ENCODE data around the gene PICALM. TPM values are rescaled to one million over a fixed set of nuclear protein-coding genes. Genes with fewer than 3 reads are reported as not detected.

PICALM gene
- total RNA-seq, 4 donors from 2014 or later, result 148 to 244 (median 221) TPM

DNA sequence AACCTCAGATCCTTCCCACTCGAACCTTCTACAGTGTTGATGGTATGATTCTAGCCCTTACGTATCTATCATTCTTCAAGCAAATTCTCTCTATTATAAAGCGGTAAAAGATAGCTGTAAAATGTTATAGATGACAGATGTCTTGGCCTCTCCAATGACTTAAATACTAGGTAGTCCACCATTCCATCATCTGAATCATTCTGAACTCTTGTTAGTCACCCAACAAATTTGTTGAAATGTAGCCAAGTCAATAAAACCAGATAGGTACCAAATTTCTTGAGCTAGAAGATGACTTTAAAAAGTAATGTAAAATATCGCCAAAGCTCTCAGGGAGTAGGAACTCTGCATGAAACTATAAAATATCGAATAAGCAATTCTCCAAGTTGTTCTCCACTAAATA lies 32.6 kb upstream of the PICALM start:
- no peak for DNase-seq
- intact Hi-C loops (cut with DNase I; ENCODE audit: low total_unique reads), result no loop called here
- Histone ChIP-seq H3K36me3 (no peaks in the 10 kb centered on the region), H3K4me3 (no peak overlapping the region), H3K9me3 (no peaks in the 10 kb centered on the region), H3K4me1 (no peaks in the 10 kb centered on the region), H3K27me3 (no peaks in the 10 kb centered on the region), H3K27ac (no peak overlapping the region)
- TF ChIP-seq POLR2AphosphoS5 (IDR thresholded peaks at IDR 0.05), result no peak
- TF ChIP-seq POLR2A (IDR thresholded peaks at IDR 0.05), result no peak
- TF ChIP-seq EP300 (IDR thresholded peaks at IDR 0.05; ENCODE audit: low read depth), result no peak
- no peak for TF ChIP-seq CTCF (IDR thresholded peaks at IDR 0.05)
- WGBS, 2 donors (ENCODE audit: low coverage in 1 of 2), result 86 to 89% methylated on average over 5 of the region's 5 CpGs
- in situ Hi-C loops (cut with MboI; ENCODE audit: low pct_ligation_motif_present in 1 of 4, low pct_unique_long_range_greater_than_20kb in 1 of 4, low sequenced_read_pairs in 3 of 4), result no loop called here

DNA sequence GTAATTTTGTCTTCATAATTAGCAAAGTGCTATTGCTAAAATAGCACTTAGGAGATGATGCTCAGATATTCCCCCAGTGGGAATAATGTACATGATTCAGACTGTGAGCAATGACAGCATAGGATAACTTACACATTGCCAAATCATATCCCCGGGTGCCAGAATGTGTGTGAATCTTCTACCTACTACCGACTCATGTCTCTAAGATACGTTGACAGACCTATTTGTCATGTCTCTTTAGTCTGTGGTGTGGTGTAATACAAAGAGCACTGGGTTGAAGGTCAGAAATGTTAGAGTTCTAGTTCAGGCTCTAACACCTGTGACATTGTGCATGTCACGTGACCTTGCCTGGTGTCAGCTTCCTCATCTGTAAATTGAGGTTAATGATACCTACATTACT lies 31.0 kb upstream of the PICALM start:
- Histone ChIP-seq H3K27ac (no peak overlapping the region), H3K36me3 (no peaks in the 10 kb centered on the region), H3K4me3 (no peak overlapping the region), H3K27me3 (no peaks in the 10 kb centered on the region), H3K9me3 (no peaks in the 10 kb centered on the region), H3K4me1 (no peaks in the 10 kb centered on the region)
- in situ Hi-C loops (cut with MboI; ENCODE audit: low pct_ligation_motif_present in 1 of 4, low pct_unique_long_range_greater_than_20kb in 1 of 4, low sequenced_read_pairs in 3 of 4), result no loop called here
- TF ChIP-seq POLR2A (IDR thresholded peaks at IDR 0.05) (no peak), CTCF (IDR thresholded peaks at IDR 0.05) (no peak), POLR2AphosphoS5 (IDR thresholded peaks at IDR 0.05) (no peak), EP300 (IDR thresholded peaks at IDR 0.05; ENCODE audit: low read depth) (no peak)
- 67 to 73% methylated on average over 4 of the region's 4 CpGs for WGBS, 2 donors (ENCODE audit: low coverage in 1 of 2)
- intact Hi-C loops (cut with DNase I; ENCODE audit: low total_unique reads), result no loop called here
- peak; percentile 28 for DNase-seq

- intact Hi-C loops (cut with DNase I; ENCODE audit: low total_unique reads) (no loop called here), in situ Hi-C loops (cut with MboI; ENCODE audit: low pct_ligation_motif_present in 1 of 4, low pct_unique_long_range_greater_than_20kb in 1 of 4, low sequenced_read_pairs in 3 of 4) (no loop called here)
- H3K9me3 ChIP-seq, result no peaks in the 10 kb centered on the region
- H3K36me3 ChIP-seq, result no peaks in the 10 kb centered on the region
- no peaks in the 10 kb centered on the region for H3K27me3 ChIP-seq
- no peak overlapping the region for H3K4me3 ChIP-seq
- H3K4me1 ChIP-seq, result no peaks in the 10 kb centered on the region
- no peak overlapping the region for H3K27ac ChIP-seq
- DNase-seq, result no peak
- 90 to 100% methylated on average over 1 of the region's 1 CpG for WGBS, 2 donors (ENCODE audit: low coverage in 1 of 2)
- no peak for TF ChIP-seq POLR2AphosphoS5 (IDR thresholded peaks at IDR 0.05)
- no peak for TF ChIP-seq EP300 (IDR thresholded peaks at IDR 0.05; ENCODE audit: low read depth)
- TF ChIP-seq POLR2A (IDR thresholded peaks at IDR 0.05), result no peak
- TF ChIP-seq CTCF (IDR thresholded peaks at IDR 0.05), result no peak
These were observed 29.1 kb upstream of the PICALM start for GRCh38 chr11:86097980-86098379.

DNA sequence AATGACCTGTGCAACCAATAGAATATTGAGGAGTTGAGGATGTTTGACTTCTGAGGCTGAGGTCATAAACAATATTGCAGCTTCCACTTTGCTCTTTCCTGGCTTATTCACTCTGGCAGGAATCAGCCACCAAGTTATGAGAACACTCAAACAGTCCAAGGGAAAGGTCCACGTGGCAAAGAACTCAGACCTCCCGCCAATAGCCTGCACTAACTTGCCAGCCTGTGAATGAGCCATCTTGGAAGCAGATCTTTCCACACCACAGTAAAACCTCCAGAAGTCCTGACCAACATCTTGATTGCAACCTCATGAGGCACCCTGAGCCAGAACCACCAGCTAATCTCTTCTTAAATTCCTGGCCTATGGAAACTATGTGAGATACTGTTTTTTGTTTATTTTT lies 22.7 kb upstream of the PICALM start:
- intact Hi-C loops (cut with DNase I; ENCODE audit: low total_unique reads), result no loop called here
- TF ChIP-seq CTCF (IDR thresholded peaks at IDR 0.05) (no peak), POLR2A (IDR thresholded peaks at IDR 0.05) (no peak)
- in situ Hi-C loops (cut with MboI; ENCODE audit: low pct_ligation_motif_present in 1 of 4, low pct_unique_long_range_greater_than_20kb in 1 of 4, low sequenced_read_pairs in 3 of 4), result no loop called here
- Histone ChIP-seq H3K36me3 (no peaks in the 10 kb centered on the region), H3K4me1 (no peaks in the 10 kb centered on the region), H3K9me3 (no peaks in the 10 kb centered on the region), H3K27ac (no peak overlapping the region), H3K4me3 (no peak overlapping the region), H3K27me3 (no peaks in the 10 kb centered on the region)
- no peak for DNase-seq
- 59% methylated on average over 2 of the region's 2 CpGs; no CpG with 5 or more reads in 1 of the 2 donors for WGBS, 2 donors (ENCODE audit: low coverage in 1 of 2)
